Measurements from ENCODE around the gene LONP2.
"Not testable (repeated sequence)": the region's sequence is repeated elsewhere in the genome, so short reads cannot be mapped to it uniquely, and the experiment has no call there.

Gene LONP2

DNA sequence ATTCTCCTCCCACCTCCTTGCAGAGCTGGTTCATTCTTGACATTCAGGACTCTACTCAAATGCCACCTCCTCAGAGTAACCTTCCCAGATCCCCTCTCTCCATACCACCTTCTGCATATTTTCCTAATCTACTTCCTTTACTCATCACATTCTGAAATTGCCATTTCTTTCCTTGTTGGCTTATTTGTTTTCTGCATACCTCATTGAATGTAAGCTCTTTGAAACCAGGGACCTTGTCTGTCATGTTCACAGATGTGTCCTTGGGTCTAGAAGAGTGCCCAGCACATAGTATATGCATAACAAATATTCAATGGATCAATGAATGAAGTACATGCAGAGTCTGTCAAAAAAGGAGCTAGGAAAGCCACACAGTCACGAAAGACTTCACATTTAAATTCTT lies 7.8 kb upstream of the LONP2 start:
- Histone ChIP-seq H3K9me3 (ENCODE audit: insufficient read depth, low read length) (no peaks in the 10 kb centered on the region), H3K4me3 (ENCODE audit: low read length) (no peak overlapping the region), H3K79me2 (ENCODE audit: low read length) (no peaks in the 10 kb centered on the region), H2AFZ (ENCODE audit: low read depth, low read length) (no peak overlapping the region), H3K9ac (ENCODE audit: low read length) (no peak overlapping the region), H4K20me1 (ENCODE audit: insufficient read depth, low read length) (no peaks in the 10 kb centered on the region), H3K27ac (ENCODE audit: low read length) (no peak overlapping the region), H3K4me1 (ENCODE audit: low read length) (no peaks in the 10 kb centered on the region), H3K4me2 (ENCODE audit: low read length) (no peak overlapping the region), H3K27me3 (ENCODE audit: low read depth, low read length) (no peaks in the 10 kb centered on the region), H3K36me3 (replicated peaks; ENCODE audit: low read depth, low read length) (no peaks in the 10 kb centered on the region)
- TF ChIP-seq EZH2phosphoT487 (IDR thresholded peaks at IDR 0.05; ENCODE audit: low read depth): no peak
- TF ChIP-seq, protein P1, sequence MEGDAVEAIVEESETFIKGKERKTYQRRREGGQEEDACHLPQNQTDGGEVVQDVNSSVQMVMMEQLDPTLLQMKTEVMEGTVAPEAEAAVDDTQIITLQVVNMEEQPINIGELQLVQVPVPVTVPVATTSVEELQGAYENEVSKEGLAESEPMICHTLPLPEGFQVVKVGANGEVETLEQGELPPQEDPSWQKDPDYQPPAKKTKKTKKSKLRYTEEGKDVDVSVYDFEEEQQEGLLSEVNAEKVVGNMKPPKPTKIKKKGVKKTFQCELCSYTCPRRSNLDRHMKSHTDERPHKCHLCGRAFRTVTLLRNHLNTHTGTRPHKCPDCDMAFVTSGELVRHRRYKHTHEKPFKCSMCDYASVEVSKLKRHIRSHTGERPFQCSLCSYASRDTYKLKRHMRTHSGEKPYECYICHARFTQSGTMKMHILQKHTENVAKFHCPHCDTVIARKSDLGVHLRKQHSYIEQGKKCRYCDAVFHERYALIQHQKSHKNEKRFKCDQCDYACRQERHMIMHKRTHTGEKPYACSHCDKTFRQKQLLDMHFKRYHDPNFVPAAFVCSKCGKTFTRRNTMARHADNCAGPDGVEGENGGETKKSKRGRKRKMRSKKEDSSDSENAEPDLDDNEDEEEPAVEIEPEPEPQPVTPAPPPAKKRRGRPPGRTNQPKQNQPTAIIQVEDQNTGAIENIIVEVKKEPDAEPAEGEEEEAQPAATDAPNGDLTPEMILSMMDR (IDR thresholded peaks at IDR 0.05; ENCODE audit: low read depth, low read length): no peak

DNA sequence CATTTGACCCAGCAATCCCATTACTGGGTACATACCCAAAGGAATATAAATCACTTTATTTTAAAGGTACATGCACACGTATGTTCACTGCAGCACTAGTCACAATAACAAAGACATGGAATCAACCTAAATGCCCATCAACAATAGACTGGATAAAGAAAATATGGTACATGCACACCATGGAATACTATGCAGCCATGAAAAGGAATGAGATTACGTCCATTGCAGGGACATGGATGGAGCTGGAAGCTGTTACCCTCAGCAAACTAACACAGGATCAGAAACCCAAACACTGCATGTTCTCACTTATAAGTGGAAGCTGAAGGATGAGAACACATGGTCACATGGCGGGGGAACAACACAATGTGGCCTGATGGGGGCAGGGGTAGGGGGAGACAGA lies 4.0 kb upstream of the LONP2 start:
- H3K9me3 ChIP-seq (ENCODE audit: insufficient read depth, low read length); H3K4me1 ChIP-seq (ENCODE audit: low read length); H3K4me2 ChIP-seq (ENCODE audit: low read length); H4K20me1 ChIP-seq (ENCODE audit: insufficient read depth, low read length); H2AFZ ChIP-seq (ENCODE audit: low read depth, low read length); H3K27ac ChIP-seq (ENCODE audit: low read length); H3K9ac ChIP-seq (ENCODE audit: low read length); H3K4me3 ChIP-seq (ENCODE audit: low read length); H3K27me3 ChIP-seq (ENCODE audit: low read depth, low read length); H3K36me3 ChIP-seq (replicated peaks; ENCODE audit: low read depth, low read length): not testable (repeated sequence)
- H3K79me2 ChIP-seq (ENCODE audit: low read length): peaks cover 10% of the 10 kb centered on the region

DNA sequence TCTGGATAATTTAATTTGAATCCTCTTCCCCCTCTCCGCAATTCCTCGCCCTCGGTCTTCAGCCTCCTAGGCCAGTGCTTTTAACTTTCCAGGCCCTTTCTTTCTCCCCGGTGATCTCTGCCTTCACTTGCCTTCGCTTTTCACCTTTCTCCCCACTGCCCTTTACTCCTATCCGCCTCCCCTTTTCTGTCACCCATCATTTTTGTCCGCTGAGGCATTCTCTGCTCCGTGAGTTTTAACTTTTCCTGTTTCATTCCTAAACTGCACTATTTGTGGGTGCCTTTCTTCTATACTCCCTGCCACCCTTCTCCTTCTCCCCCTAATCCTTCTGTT lies 729 bp downstream of the LONP2 start:
- Histone ChIP-seq H3K9ac (ENCODE audit: low read length) (peak overlapping the region; percentile 81), H3K9me3 (ENCODE audit: insufficient read depth, low read length) (no peaks in the 10 kb centered on the region), H3K4me1 (ENCODE audit: low read length) (peaks cover 13% of the 10 kb centered on the region), H3K27me3 (ENCODE audit: low read depth, low read length) (no peaks in the 10 kb centered on the region), H3K4me2 (ENCODE audit: low read length) (peak overlapping the region; percentile 99), H4K20me1 (ENCODE audit: insufficient read depth, low read length) (peaks cover 23% of the 10 kb centered on the region), H3K4me3 (ENCODE audit: low read length) (peak overlapping the region; percentile 91), H2AFZ (ENCODE audit: low read depth, low read length) (0 out of 2 replicates have a peak overlapping the region, but pooled peaks have one; percentile 51), H3K36me3 (replicated peaks; ENCODE audit: low read depth, low read length) (no peaks in the 10 kb centered on the region), H3K27ac (ENCODE audit: low read length) (peak overlapping the region; percentile 56; the same call in 1 of the 2 replicates), H3K79me2 (ENCODE audit: low read length) (peaks cover 54% of the 10 kb centered on the region)
- TF ChIP-seq, protein P1 (IDR thresholded peaks at IDR 0.05; ENCODE audit: low read depth, low read length): no peak
- TF ChIP-seq EZH2phosphoT487 (IDR thresholded peaks at IDR 0.05; ENCODE audit: low read depth): no peak

- H3K27ac ChIP-seq (ENCODE audit: low read length): no peak overlapping the region
- no peak overlapping the region for H3K4me2 ChIP-seq (ENCODE audit: low read length)
- no peaks in the 10 kb centered on the region for H3K9me3 ChIP-seq (ENCODE audit: insufficient read depth, low read length)
- H4K20me1 ChIP-seq (ENCODE audit: insufficient read depth, low read length): peaks cover 30% of the 10 kb centered on the region
- H3K4me3 ChIP-seq (ENCODE audit: low read length): no peak overlapping the region
- no peak overlapping the region for H3K9ac ChIP-seq (ENCODE audit: low read length)
- no peak overlapping the region for H2AFZ ChIP-seq (ENCODE audit: low read depth, low read length)
- H3K4me1 ChIP-seq (ENCODE audit: low read length): peaks cover 13% of the 10 kb centered on the region
- no peaks in the 10 kb centered on the region for H3K27me3 ChIP-seq (ENCODE audit: low read depth, low read length)
- H3K79me2 ChIP-seq (ENCODE audit: low read length): peaks cover 62% of the 10 kb centered on the region
- H3K36me3 ChIP-seq (replicated peaks; ENCODE audit: low read depth, low read length): no peaks in the 10 kb centered on the region
- TF ChIP-seq, protein P1 (IDR thresholded peaks at IDR 0.05; ENCODE audit: low read depth, low read length): no peak
- TF ChIP-seq EZH2phosphoT487 (IDR thresholded peaks at IDR 0.05; ENCODE audit: low read depth): no peak
These were observed 2.0 kb downstream of the LONP2 start for GRCh38 chr16:48246066-48246465.

DNA sequence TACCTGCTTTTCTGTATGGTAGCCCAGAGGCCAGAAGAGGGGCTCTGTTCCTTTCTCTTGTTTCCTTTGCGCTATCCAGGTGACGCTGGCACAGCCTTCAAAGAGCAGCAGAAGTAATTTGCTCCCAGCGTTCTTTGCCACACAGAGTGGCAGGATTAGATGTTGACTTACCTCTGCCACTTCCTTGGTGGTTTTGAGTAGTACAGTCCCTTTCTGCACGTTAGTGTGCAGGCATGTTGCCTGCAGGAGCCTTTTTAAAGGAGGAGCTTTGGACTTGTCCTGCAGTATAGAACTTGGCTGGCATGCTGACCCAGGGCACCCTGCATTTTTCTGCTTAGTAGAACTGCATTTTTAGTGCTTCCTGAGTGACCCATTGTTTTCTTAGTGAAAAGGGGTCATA lies 3.2 kb downstream of the LONP2 start, which contains the start of gene ABCC11:
ABCC11 (minus strand) TSS at position 229 of the 400 bp plus-strand sequence. CDS start 15,618 bp downstream, outside the sequence.
- Histone ChIP-seq H3K4me1 (ENCODE audit: low read length) (peaks cover 13% of the 10 kb centered on the region), H3K36me3 (replicated peaks; ENCODE audit: low read depth, low read length) (no peaks in the 10 kb centered on the region), H3K4me2 (ENCODE audit: low read length) (no peak within 1 kb of the TSS), H3K27ac (ENCODE audit: low read length) (no peak within 1 kb of the TSS), H4K20me1 (ENCODE audit: insufficient read depth, low read length) (peaks cover 30% of the 10 kb centered on the region), H3K27me3 (ENCODE audit: low read depth, low read length) (no peaks in the 10 kb centered on the region), H3K9ac (ENCODE audit: low read length) (no peak within 1 kb of the TSS), H3K79me2 (ENCODE audit: low read length) (peaks cover 70% of the 10 kb centered on the region), H2AFZ (ENCODE audit: low read depth, low read length) (no peak within 1 kb of the TSS), H3K9me3 (ENCODE audit: insufficient read depth, low read length) (no peaks in the 10 kb centered on the region), H3K4me3 (ENCODE audit: low read length) (no peak within 1 kb of the TSS)
- TF ChIP-seq, protein P1 (IDR thresholded peaks at IDR 0.05; ENCODE audit: low read depth, low read length): no peak
- no peak for TF ChIP-seq EZH2phosphoT487 (IDR thresholded peaks at IDR 0.05; ENCODE audit: low read depth)

Measured in OCI-LY3 (cell line).